Panc1 (cell line): ENCODE results near the gene NINJ2.

Experiments used
- CTCF ChIP-seq: fragments of 450-650 bp; IDR thresholded peaks from 2 replicates; pipeline ENCODE4 v1.5.1; 2017; ENCODE audit warnings: mild to moderate bottlenecking
- POLR2AphosphoS5 ChIP-seq: IDR thresholded peaks from 2 replicates; pipeline ENCODE4 v1.6.1; 2012; ENCODE audit warnings: mild to moderate bottlenecking, low read depth, low read length, moderate library complexity
- REST ChIP-seq, 2 experiments: IDR thresholded peaks; 2 replicates each; pipeline ENCODE4 v1.6.1; 2011 to 2012; ENCODE audit warnings: low read depth in 2 of 2, control low read depth in 1 of 2, low read length in 1 of 2, mild to moderate bottlenecking in 1 of 2, moderate library complexity in 1 of 2; ENCODE audit not compliant: insufficient read depth in 1 of 2
- SIN3A ChIP-seq: IDR thresholded peaks from 2 replicates; pipeline ENCODE4 v1.6.1; 2012; ENCODE audit warnings: low read depth, mild to moderate bottlenecking, low read length, moderate library complexity, borderline replicate concordance; ENCODE audit not compliant: insufficient read depth
- TCF7L2 ChIP-seq: IDR thresholded peaks from 2 replicates; pipeline ENCODE4 v1.6.1; 2011; ENCODE audit warnings: mild to moderate bottlenecking, low read depth, low read length, inconsistent platforms

GRCh38 chr12:550473-551260 is 112.6 kb downstream of the NINJ2 start:
- no peak for TF ChIP-seq CTCF
- TF ChIP-seq REST (IDR thresholded peaks at IDR 0.05; ENCODE audit: insufficient read depth in 1 of 2, low read depth in 2 of 2, low read length in 1 of 2), result no peak
- TF ChIP-seq POLR2AphosphoS5, result no peak
- no peak for TF ChIP-seq TCF7L2
- TF ChIP-seq SIN3A, result no peak
